Sigmoid colon (tissue), 4 donors: ENCODE measurements around the gene SLC7A8.

ENCODE experiments used
- CTCF ChIP-seq, 4 experiments: fragments of 450-650 bp in 3 of 4; fragments of 200-600 bp in 1 of 4; IDR thresholded peaks; one replicate each; pipeline ENCODE4 v1.5.1; 2016 to 2019; ENCODE audit warnings: antibody characterized with exemption in 4 of 4, mild to moderate bottlenecking in 3 of 4, moderate library complexity in 2 of 4
- EP300 ChIP-seq, 4 donors: sonication (generic); formaldehyde crosslinking; IDR thresholded peaks; one replicate each; pipeline ENCODE4 v1.6.1; 2017; ENCODE audit warnings: antibody characterized with exemption in 4 of 4
- POLR2A ChIP-seq, 2 donors: fragments of 450-650 bp; IDR thresholded peaks; one replicate each; pipeline ENCODE4 v1.6.1; 2016; ENCODE audit warnings: antibody characterized with exemption in 2 of 2, mild to moderate bottlenecking in 2 of 2, moderate library complexity in 2 of 2
- POLR2AphosphoS5 ChIP-seq, 4 donors: sonication (generic); formaldehyde crosslinking; IDR thresholded peaks; one replicate each; pipeline ENCODE4 v1.6.1; 2017; ENCODE audit warnings: antibody characterized with exemption in 4 of 4

- TF ChIP-seq POLR2AphosphoS5 (IDR thresholded peaks at IDR 0.05) (no peak), POLR2A (IDR thresholded peaks at IDR 0.05) (no peak), CTCF (IDR thresholded peaks at IDR 0.05) (no peak), EP300 (IDR thresholded peaks at IDR 0.05) (no peak)
Observed at GRCh38 chr14:23126548-23127278, 56.7 kb downstream of the SLC7A8 start.
